OCI-LY3 (cell line): ENCODE data around the gene NOL12.
A peak's percentile ranks its signal among the peaks of the same experiment; 100 is the strongest.

ENCODE experiments used
- H2AFZ ChIP-seq: fragments of 200-600, 300-600 bp; shearing (Covaris generic); 2 replicates; pipeline ENCODE4 v1.6.0; 2014; ENCODE audit warnings: antibody characterized with exemption, low read depth, low read length
- H3K27ac ChIP-seq: fragments of 200-600, 300-600 bp; sonication (generic); 2 replicates; pipeline ENCODE4 v1.5.1; 2014; ENCODE audit warnings: mild to moderate bottlenecking, low read length, moderate library complexity, mixed read lengths
- H3K27me3 ChIP-seq: fragments of 200-600, 300-600 bp; sonication (generic); 2 replicates; pipeline ENCODE4 v1.6.1; 2014; ENCODE audit warnings: low read depth, low read length, mixed read lengths
- H3K36me3 ChIP-seq: fragments of 200-600, 300-600 bp; sonication (generic); replicated peaks from 2 replicates; pipeline ENCODE3; 2014; ENCODE audit warnings: low read depth, low read length, mixed read lengths
- H3K4me1 ChIP-seq: fragments of 300-600, 200-600 bp; sonication (generic); 2 replicates; pipeline ENCODE4 v1.6.1; 2014; ENCODE audit warnings: low read length, mixed read lengths
- H3K4me2 ChIP-seq: fragments of 200-600, 300-600 bp; sonication (generic); 2 replicates; pipeline ENCODE4 v1.6.1; 2014; ENCODE audit warnings: low read length, mixed read lengths
- H3K4me3 ChIP-seq: fragments of 300-600, 200-600 bp; sonication (generic); 2 replicates; pipeline ENCODE4 v1.5.1; 2014; ENCODE audit warnings: antibody characterized with exemption, mild to moderate bottlenecking, low read length, moderate library complexity
- H3K79me2 ChIP-seq: fragments of 300-600, 200-600 bp; shearing (Covaris generic); 2 replicates; pipeline ENCODE4 v1.6.1; 2014; ENCODE audit warnings: mild to moderate bottlenecking, low read length, mixed read lengths
- H3K9ac ChIP-seq: fragments of 300-600, 200-600 bp; shearing (Covaris generic); 2 replicates; pipeline ENCODE4 v1.6.0; 2014; ENCODE audit warnings: mild to moderate bottlenecking, low read length, moderate library complexity
- H3K9me3 ChIP-seq: fragments of 200-600, 300-600 bp; shearing (Covaris generic); 2 replicates; pipeline ENCODE4 v1.6.1; 2014; ENCODE audit warnings: low read length, mixed read lengths; ENCODE audit not compliant: insufficient read depth
- H4K20me1 ChIP-seq: fragments of 200-600, 300-600 bp; sonication (generic); 2 replicates; pipeline ENCODE4 v1.6.1; 2016; ENCODE audit warnings: low read length, mixed read lengths; ENCODE audit not compliant: insufficient read depth
- CTCF ChIP-seq: fragments of 200-600, 300-600 bp; sonication (generic); IDR thresholded peaks from 2 replicates; pipeline ENCODE4 v1.5.1; 2014; ENCODE audit warnings: antibody characterized with exemption, low read length, low read depth
- EZH2phosphoT487 ChIP-seq: fragments of 200-600 bp; shearing (Covaris generic); IDR thresholded peaks from 2 replicates; pipeline ENCODE4 v1.6.1; 2018; ENCODE audit warnings: antibody characterized with exemption, mixed run types, low read depth

The NOL12 gene

GRCh38 chr22:37672206-37672919 is 13.8 kb upstream of the NOL12 start:
- peaks cover 28% of the 10 kb centered on the region for H3K4me1 ChIP-seq
- H3K27me3 ChIP-seq, result no peaks in the 10 kb centered on the region
- peak overlapping the region; percentile 27 for H3K4me2 ChIP-seq
- no peak overlapping the region for H3K27ac ChIP-seq
- H3K9me3 ChIP-seq, result no peaks in the 10 kb centered on the region
- H3K36me3 ChIP-seq, result peaks cover 3% of the 10 kb centered on the region
- no peaks in the 10 kb centered on the region for H4K20me1 ChIP-seq
- TF ChIP-seq CTCF, result no peak
- no peak for TF ChIP-seq EZH2phosphoT487
- H3K79me2 ChIP-seq, result peaks cover 12% of the 10 kb centered on the region; the same call in 1 of the 2 replicates
- H2AFZ ChIP-seq, result no peak overlapping the region
- no peak overlapping the region for H3K9ac ChIP-seq
- H3K4me3 ChIP-seq, result no peak overlapping the region

GRCh38 chr22:37672920-37673455 is 13.2 kb upstream of the NOL12 start:
- Histone ChIP-seq H3K4me1 (peaks cover 31% of the 10 kb centered on the region), H3K4me2 (peak overlapping the region; percentile 27; the same call in 1 of the 2 replicates), H3K79me2 (peaks cover 12% of the 10 kb centered on the region; the same call in 1 of the 2 replicates), H3K27ac (no peak overlapping the region), H3K9me3 (no peaks in the 10 kb centered on the region), H3K9ac (no peak overlapping the region), H3K4me3 (no peak overlapping the region), H3K27me3 (no peaks in the 10 kb centered on the region), H2AFZ (no peak overlapping the region), H3K36me3 (peaks cover 3% of the 10 kb centered on the region), H4K20me1 (no peaks in the 10 kb centered on the region)
- TF ChIP-seq CTCF (no peak), EZH2phosphoT487 (no peak)

GRCh38 chr22:37674248-37674647 is 11.9 kb upstream of the NOL12 start:
- Histone ChIP-seq H2AFZ (no peak overlapping the region), H3K4me2 (no peak overlapping the region), H3K4me3 (no peak overlapping the region), H3K36me3 (peaks cover 3% of the 10 kb centered on the region), H3K9ac (no peak overlapping the region), H3K27me3 (no peaks in the 10 kb centered on the region), H3K27ac (no peak overlapping the region), H4K20me1 (no peaks in the 10 kb centered on the region), H3K4me1 (peaks cover 33% of the 10 kb centered on the region), H3K9me3 (no peaks in the 10 kb centered on the region), H3K79me2 (peaks cover 12% of the 10 kb centered on the region; the same call in 1 of the 2 replicates)
- TF ChIP-seq EZH2phosphoT487, result no peak
- no peak for TF ChIP-seq CTCF
